ENCODE data around the gene NOX3.

Gene NOX3

GRCh38 chr6:155402656-155403304, 52.9 kb downstream of the NOX3 start:
- no peak overlapping the region for H3K4me3 Mint-ChIP-seq
- no peak overlapping the region for H3K27ac Mint-ChIP-seq
- H3K9me3 Mint-ChIP-seq = no peaks in the 10 kb centered on the region
- H3K4me1 Mint-ChIP-seq = no peaks in the 10 kb centered on the region
- ATAC-seq (no peak), DNase-seq (ENCODE audit: low spot score in 2 of 2) (no peak)
- no peaks in the 10 kb centered on the region for H3K36me3 Mint-ChIP-seq

- H3K27ac Mint-ChIP-seq = no peak overlapping the region
- no peaks in the 10 kb centered on the region for H3K36me3 Mint-ChIP-seq
- no peaks in the 10 kb centered on the region for H3K4me1 Mint-ChIP-seq
- ATAC-seq = no peak
- H3K4me3 Mint-ChIP-seq = no peak overlapping the region
- H3K9me3 Mint-ChIP-seq = no peaks in the 10 kb centered on the region
- no peak for DNase-seq (ENCODE audit: low spot score in 2 of 2)
Measured at GRCh38 chr6:155400654-155400965, 55.0 kb downstream of the NOX3 start.

- H3K4me3 Mint-ChIP-seq = no peak overlapping the region
- no peaks in the 10 kb centered on the region for H3K9me3 Mint-ChIP-seq
- ATAC-seq (no peak), DNase-seq (ENCODE audit: low spot score in 2 of 2) (no peak)
- no peaks in the 10 kb centered on the region for H3K4me1 Mint-ChIP-seq
- H3K27ac Mint-ChIP-seq = no peak overlapping the region
- no peaks in the 10 kb centered on the region for H3K36me3 Mint-ChIP-seq
Measured at GRCh38 chr6:155399745-155400653, 55.6 kb downstream of the NOX3 start.

- no peaks in the 10 kb centered on the region for H3K36me3 Mint-ChIP-seq
- H3K27ac Mint-ChIP-seq = no peak overlapping the region
- DNase-seq (ENCODE audit: low spot score in 2 of 2) (no peak), ATAC-seq (no peak)
- H3K9me3 Mint-ChIP-seq = no peaks in the 10 kb centered on the region
- H3K4me3 Mint-ChIP-seq = no peak overlapping the region
- H3K4me1 Mint-ChIP-seq = no peaks in the 10 kb centered on the region
Measured at GRCh38 chr6:155399062-155399744, 56.4 kb downstream of the NOX3 start.

- Mint-ChIP-seq H3K27ac (no peak overlapping the region), H3K9me3 (no peaks in the 10 kb centered on the region), H3K4me1 (no peaks in the 10 kb centered on the region)
Measured at GRCh38 chr6:155398701-155399061, 57.0 kb downstream of the NOX3 start.

GRCh38 chr6:155398221-155398620, 57.4 kb downstream of the NOX3 start:
- Mint-ChIP-seq H3K27ac (no peak overlapping the region), H3K4me1 (no peaks in the 10 kb centered on the region), H3K9me3 (no peaks in the 10 kb centered on the region), H3K4me3 (no peak overlapping the region), H3K36me3 (no peaks in the 10 kb centered on the region)
- ATAC-seq = no peak
- no peak for DNase-seq (ENCODE audit: low spot score in 2 of 2)

More at GRCh38 chr6:155398701-155399061, 57.0 kb downstream of the NOX3 start:
- Mint-ChIP-seq H3K36me3 (no peaks in the 10 kb centered on the region), H3K4me3 (no peak overlapping the region)
- DNase-seq (ENCODE audit: low spot score in 2 of 2) = no peak
- ATAC-seq = no peak

GRCh38 chr6:155397172-155397705, 58.4 kb downstream of the NOX3 start:
- no peak for ATAC-seq
- Mint-ChIP-seq H3K9me3 (no peaks in the 10 kb centered on the region), H3K27ac (no peak overlapping the region), H3K36me3 (no peaks in the 10 kb centered on the region), H3K4me3 (no peak overlapping the region), H3K4me1 (no peaks in the 10 kb centered on the region)
- no peak for DNase-seq (ENCODE audit: low spot score in 2 of 2)

GRCh38 chr6:155396605-155397004, 59.0 kb downstream of the NOX3 start:
- DNase-seq (ENCODE audit: low spot score in 2 of 2) (no peak), ATAC-seq (no peak)
- H3K4me3 Mint-ChIP-seq = no peak overlapping the region
- H3K4me1 Mint-ChIP-seq = no peaks in the 10 kb centered on the region
- H3K27ac Mint-ChIP-seq = no peak overlapping the region
- H3K9me3 Mint-ChIP-seq = no peaks in the 10 kb centered on the region
- no peaks in the 10 kb centered on the region for H3K36me3 Mint-ChIP-seq

- no peak for ATAC-seq
- Mint-ChIP-seq H3K4me3 (no peak overlapping the region), H3K27ac (no peak overlapping the region), H3K4me1 (no peaks in the 10 kb centered on the region), H3K9me3 (no peaks in the 10 kb centered on the region), H3K36me3 (no peaks in the 10 kb centered on the region)
- no peak for DNase-seq (ENCODE audit: low spot score in 2 of 2)
Measured at GRCh38 chr6:155395339-155395738, 60.3 kb downstream of the NOX3 start.

- no peaks in the 10 kb centered on the region for H3K4me1 Mint-ChIP-seq
- no peaks in the 10 kb centered on the region for H3K36me3 Mint-ChIP-seq
- ATAC-seq = no peak
- H3K9me3 Mint-ChIP-seq = peaks cover 5% of the 10 kb centered on the region
- H3K27ac Mint-ChIP-seq = no peak overlapping the region
- no peak overlapping the region for H3K4me3 Mint-ChIP-seq
- no peak for DNase-seq (ENCODE audit: low spot score in 2 of 2)
Measured at GRCh38 chr6:155389130-155389529, 66.5 kb downstream of the NOX3 start.

GRCh38 chr6:155388591-155388990, 67.0 kb downstream of the NOX3 start:
- no peak overlapping the region for H3K27ac Mint-ChIP-seq
- DNase-seq (ENCODE audit: low spot score in 2 of 2) (no peak), ATAC-seq (no peak)
- H3K4me3 Mint-ChIP-seq = no peak overlapping the region
- no peaks in the 10 kb centered on the region for H3K36me3 Mint-ChIP-seq
- H3K4me1 Mint-ChIP-seq = no peaks in the 10 kb centered on the region
- H3K9me3 Mint-ChIP-seq = peaks cover 5% of the 10 kb centered on the region

GRCh38 chr6:155387481-155387880, 68.2 kb downstream of the NOX3 start:
- Mint-ChIP-seq H3K9me3 (peaks cover 5% of the 10 kb centered on the region), H3K4me1 (no peaks in the 10 kb centered on the region), H3K27ac (no peak overlapping the region), H3K36me3 (no peaks in the 10 kb centered on the region), H3K4me3 (no peak overlapping the region)
- ATAC-seq = no peak
- DNase-seq (ENCODE audit: low spot score in 2 of 2) = no peak

GRCh38 chr6:155384321-155384952, 71.2 kb downstream of the NOX3 start:
- Mint-ChIP-seq H3K36me3 (no peaks in the 10 kb centered on the region), H3K9me3 (peaks cover 5% of the 10 kb centered on the region), H3K27ac (no peak overlapping the region), H3K4me3 (no peak overlapping the region), H3K4me1 (no peaks in the 10 kb centered on the region)
- DNase-seq (ENCODE audit: low spot score in 2 of 2) = no peak
- no peak for ATAC-seq

GRCh38 chr6:155383913-155384312, 71.7 kb downstream of the NOX3 start:
- DNase-seq (ENCODE audit: low spot score in 2 of 2) = no peak
- Mint-ChIP-seq H3K27ac (no peak overlapping the region), H3K36me3 (no peaks in the 10 kb centered on the region), H3K4me1 (no peaks in the 10 kb centered on the region), H3K9me3 (peaks cover 3% of the 10 kb centered on the region), H3K4me3 (no peak overlapping the region)
- no peak for ATAC-seq

- Mint-ChIP-seq H3K36me3 (no peaks in the 10 kb centered on the region), H3K9me3 (no peaks in the 10 kb centered on the region), H3K27ac (no peak overlapping the region), H3K4me3 (no peak overlapping the region), H3K4me1 (no peaks in the 10 kb centered on the region)
- ATAC-seq = no peak
- no peak for DNase-seq (ENCODE audit: low spot score in 2 of 2)
Measured at GRCh38 chr6:155382338-155382685, 73.3 kb downstream of the NOX3 start.
